SU-DHL-6 (cell line): ENCODE data around the gene SLC44A5.

ENCODE experiments used
- CTCF ChIP-seq: fragments of 200-600 bp; sonication (generic); IDR thresholded peaks from one replicate; pipeline ENCODE4 v1.5.1; 2017; ENCODE audit warnings: antibody characterized with exemption, mild to moderate bottlenecking, low read length, moderate library complexity; ENCODE audit not compliant: insufficient read depth, poor library complexity, severe bottlenecking
- EZH2phosphoT487 ChIP-seq: fragments of 200-600 bp; sonication (generic), shearing (Covaris generic); conservative IDR thresholded peaks from 2 replicates; pipeline ENCODE4 v1.6.1; 2018; ENCODE audit warnings: mild to moderate bottlenecking, antibody characterized with exemption, low read length, moderate library complexity, mixed read lengths

- TF ChIP-seq CTCF (peak; percentile 62), EZH2phosphoT487 (no peak)
Measured at GRCh38 chr1:75233302-75233929, 377.5 kb downstream of the SLC44A5 start.
